Astrocyte (in vitro differentiated cells and primary cell): ENCODE data around the gene ACAT2.

ENCODE experiments used
- EZH2 ChIP-seq: IDR thresholded peaks from 2 replicates; pipeline ENCODE4 v1.6.1; 2012; ENCODE audit warnings: mild to moderate bottlenecking, low read length, inconsistent platforms; ENCODE audit not compliant: insufficient read depth
- TF ChIP-seq, protein P1 (sequence below): IDR thresholded peaks from 2 replicates; pipeline ENCODE4 v1.5.1; 2011; ENCODE audit warnings: low read depth, mild to moderate bottlenecking, inconsistent platforms, low read length, moderate library complexity; ENCODE audit not compliant: insufficient read depth

DNA sequence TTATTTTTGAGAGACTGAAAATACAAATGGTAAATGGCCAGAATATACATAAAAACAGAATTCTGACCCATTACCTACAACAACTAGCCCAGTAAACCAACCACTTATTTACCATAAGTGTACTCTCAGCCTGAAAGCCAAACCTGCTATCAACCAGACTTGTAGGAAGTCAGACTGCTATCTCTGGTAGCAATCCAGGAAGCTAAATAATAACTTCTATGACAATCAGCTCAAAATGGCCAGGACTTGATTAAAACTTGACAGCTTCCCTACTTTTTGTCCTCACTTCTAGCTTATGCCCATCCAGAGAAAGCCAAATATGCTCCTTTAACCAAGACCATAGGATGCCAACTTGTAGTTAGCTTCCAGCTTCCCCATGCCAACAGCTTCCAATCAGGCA is 39.2 kb upstream of the ACAT2 start:
- TF ChIP-seq, protein P1, sequence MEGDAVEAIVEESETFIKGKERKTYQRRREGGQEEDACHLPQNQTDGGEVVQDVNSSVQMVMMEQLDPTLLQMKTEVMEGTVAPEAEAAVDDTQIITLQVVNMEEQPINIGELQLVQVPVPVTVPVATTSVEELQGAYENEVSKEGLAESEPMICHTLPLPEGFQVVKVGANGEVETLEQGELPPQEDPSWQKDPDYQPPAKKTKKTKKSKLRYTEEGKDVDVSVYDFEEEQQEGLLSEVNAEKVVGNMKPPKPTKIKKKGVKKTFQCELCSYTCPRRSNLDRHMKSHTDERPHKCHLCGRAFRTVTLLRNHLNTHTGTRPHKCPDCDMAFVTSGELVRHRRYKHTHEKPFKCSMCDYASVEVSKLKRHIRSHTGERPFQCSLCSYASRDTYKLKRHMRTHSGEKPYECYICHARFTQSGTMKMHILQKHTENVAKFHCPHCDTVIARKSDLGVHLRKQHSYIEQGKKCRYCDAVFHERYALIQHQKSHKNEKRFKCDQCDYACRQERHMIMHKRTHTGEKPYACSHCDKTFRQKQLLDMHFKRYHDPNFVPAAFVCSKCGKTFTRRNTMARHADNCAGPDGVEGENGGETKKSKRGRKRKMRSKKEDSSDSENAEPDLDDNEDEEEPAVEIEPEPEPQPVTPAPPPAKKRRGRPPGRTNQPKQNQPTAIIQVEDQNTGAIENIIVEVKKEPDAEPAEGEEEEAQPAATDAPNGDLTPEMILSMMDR = no peak
- TF ChIP-seq EZH2 = no peak
